PFSK-1 (cell line): ENCODE measurements around the gene GATC.

ENCODE experiments used
- POLR2AphosphoS5 ChIP-seq: IDR thresholded peaks from 2 replicates; pipeline ENCODE4 v1.6.1; 2012; ENCODE audit warnings: low read depth, mild to moderate bottlenecking, control low read depth, low read length, moderate library complexity
- SIN3A ChIP-seq: IDR thresholded peaks from 2 replicates; pipeline ENCODE4 v1.6.1; 2012; ENCODE audit warnings: mild to moderate bottlenecking, low read length, moderate library complexity, borderline replicate concordance; ENCODE audit not compliant: insufficient read depth

DNA sequence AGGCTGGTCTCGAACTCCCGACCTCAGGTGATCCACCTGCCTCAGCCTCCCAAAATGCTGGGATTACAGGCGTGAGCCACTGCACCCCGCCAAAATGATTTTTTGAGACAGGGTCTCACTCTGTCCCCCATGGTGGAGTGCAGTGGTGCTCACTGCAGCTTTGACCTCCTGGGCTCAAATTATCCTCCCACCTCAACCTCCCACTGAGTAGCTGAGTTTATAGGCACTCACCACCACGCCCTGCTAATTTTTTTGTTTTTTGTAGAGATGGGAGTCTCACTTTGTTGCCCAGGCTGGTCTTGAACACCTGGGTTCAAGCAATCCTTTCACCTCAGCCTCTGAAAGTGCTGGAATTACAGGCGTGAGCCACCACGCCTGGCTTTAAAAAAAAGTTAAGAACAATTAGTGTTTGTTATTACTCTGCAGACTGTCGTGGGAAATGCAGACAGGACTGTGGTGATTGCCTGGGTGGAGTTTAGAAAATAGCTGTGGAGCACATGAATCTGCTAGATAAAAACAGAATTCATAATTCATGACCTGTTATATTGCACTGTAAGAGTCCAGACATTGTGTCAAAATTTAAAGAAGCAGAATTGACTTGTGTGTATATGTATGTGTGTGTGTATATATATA, 17.5 kb upstream of the GATC start:
- TF ChIP-seq POLR2AphosphoS5 (no peak), SIN3A (no peak)
